K562 (cell line): Measurements from ENCODE around the gene KRTAP4-6. TPM values are rescaled to one million over a fixed set of nuclear protein-coding genes. Genes with fewer than 3 reads are reported as not detected.

Source experiments
- ATAC-seq: fragments of 200-7000 bp; cut with Tn5 transposase; 3 replicates; pipeline ENCODE4 v1.9.1; 2020; ENCODE audit warnings: moderate library complexity
- BruUV-seq: library from RNA; stranded (reverse); fragments of 400-500 nt; replicated peaks from 2 replicates; lab custom pipeline; 2021; lab: Mats Ljungman, UMichigan
- CTCF ChIA-PET: fragments of 300-600 bp; formaldehyde crosslinking; extraction: SDS; loops from one replicate; lab custom pipeline; 2021; ENCODE audit warnings: low intra/inter-chr PET ratio; lab: Yijun Ruan, JAX
- POLR2A ChIA-PET: fragments of 300-600, 350-650 bp; sonication (Branson Sonifier 250); formaldehyde crosslinking; extraction: SDS; loops from one replicate; lab custom pipeline; 2021; ENCODE audit warnings: antibody characterized with exemption, inconsistent platforms; lab: Yijun Ruan, JAX
- DNase-seq, 4 experiments: peaks; one replicate each; pipeline versions ENCODE4 v3.0.0 to v3.0.0-alpha.2; 2011 to 2018; ENCODE audit warnings: low spot score in 3 of 4, mixed read lengths in 3 of 4; ENCODE audit errors: extremely low read depth in 1 of 4
- FAIRE-seq: peaks from 2 replicates; lab custom pipeline; 2011; peaks lifted over from hg19 to GRCh38; lab: Jason Lieb, UNC
- H2AFZ ChIP-seq: 2 replicates; pipeline ENCODE4 v1.6.0; 2011; ENCODE audit warnings: low read depth, low read length, control low read depth, inconsistent platforms
- H3K27ac ChIP-seq: fragments of 200-600 bp; 3 replicates; pipeline ENCODE4 v1.8.0; 2011; ENCODE audit warnings: low read depth, mild to moderate bottlenecking, control low read depth, inconsistent platforms, low read length, moderate library complexity, mixed read lengths; ENCODE audit errors: extremely low read depth
- H3K27me3 ChIP-seq, 2 experiments: fragments of 300-600 bp in 1 of 2; 2 replicates in 1 of 2; 3 replicates in 1 of 2; pipeline versions ENCODE4 v1.6.0 to v1.8.0; 2011; ENCODE audit warnings: inconsistent platforms in 2 of 2, low read length in 2 of 2, mild to moderate bottlenecking in 1 of 2, mixed read lengths in 1 of 2, moderate library complexity in 1 of 2; ENCODE audit not compliant: control insufficient read depth in 2 of 2, insufficient read depth in 2 of 2
- H3K36me3 ChIP-seq: fragments of 300-600 bp; 3 replicates; pipeline ENCODE4 v1.8.0; 2011; ENCODE audit warnings: mild to moderate bottlenecking, low read length, inconsistent platforms; ENCODE audit not compliant: control insufficient read depth, insufficient read depth
- H3K4me1 ChIP-seq, 2 experiments: fragments of 200-600 bp in 1 of 2; replicated peaks in 1 of 2; 2 replicates in 1 of 2; 3 replicates in 1 of 2; pipeline versions ENCODE4 v1.5.1 to v1.8.0; 2011; ENCODE audit warnings: inconsistent platforms in 2 of 2, low read length in 2 of 2, mild to moderate bottlenecking in 1 of 2, mixed read lengths in 1 of 2, moderate library complexity in 1 of 2; ENCODE audit not compliant: control insufficient read depth in 2 of 2, insufficient read depth in 2 of 2
- H3K4me2 ChIP-seq: 2 replicates; pipeline ENCODE4 v1.6.1; 2011; ENCODE audit warnings: low read length, control low read depth, inconsistent platforms, mixed read lengths; ENCODE audit not compliant: insufficient read depth
- H3K4me3 ChIP-seq: fragments of 200-600 bp; sonication (generic), shearing (Covaris generic); 2 replicates; pipeline ENCODE4 v1.5.1; 2016; ENCODE audit warnings: control low read depth, inconsistent platforms
- H3K79me2 ChIP-seq: fragments of 200-600 bp; 3 replicates; pipeline ENCODE4 v1.8.0; 2011; ENCODE audit warnings: low read length, inconsistent platforms; ENCODE audit not compliant: control insufficient read depth, insufficient read depth
- H3K9ac ChIP-seq, 2 experiments: 2 replicates each; pipeline versions ENCODE4 v1.6.0 to v1.6.1; 2011; ENCODE audit warnings: low read depth in 2 of 2, low read length in 2 of 2, control low read depth in 1 of 2, inconsistent platforms in 1 of 2, mild to moderate bottlenecking in 1 of 2, mixed read lengths in 1 of 2; ENCODE audit not compliant: insufficient read depth in 1 of 2
- H3K9me1 ChIP-seq: one replicate; pipeline ENCODE4 v1.6.0; 2011; ENCODE audit warnings: inconsistent platforms, mild to moderate bottlenecking, low read length, moderate library complexity; ENCODE audit not compliant: control insufficient read depth, insufficient read depth
- H3K9me3 ChIP-seq: replicated peaks from 2 replicates; pipeline ENCODE4 v1.5.1; 2011; ENCODE audit warnings: low read depth, low read length, inconsistent platforms; ENCODE audit not compliant: control insufficient read depth, insufficient read depth
- H4K20me1 ChIP-seq: replicated peaks from 2 replicates; pipeline ENCODE4 v1.6.1; 2011; ENCODE audit warnings: low read length, inconsistent platforms, mixed read lengths; ENCODE audit not compliant: control insufficient read depth, insufficient read depth
- CSDE1 ChIP-seq, 2 experiments: fragments of 450-650 bp; IDR thresholded peaks; 2 replicates each; pipeline ENCODE4 v1.6.1; 2016; ENCODE audit warnings: mild to moderate bottlenecking in 1 of 2
- GABPA ChIP-seq: fragments of 200-800 bp; sonication (Bioruptor generic); conservative IDR thresholded peaks from 2 replicates; pipeline ENCODE4 v1.6.1; 2016; ENCODE audit warnings: low read depth, missing genetic modification characterization, missing compliant biosample characterization
- GTF2F1 ChIP-seq: IDR thresholded peaks from 2 replicates; pipeline ENCODE4 v1.6.1; 2011; ENCODE audit warnings: low read depth, low read length, improper control_type of control experiment
- HIVEP1 ChIP-seq: fragments of 250-450 bp; sonication (Bioruptor Pico); IDR thresholded peaks from 2 replicates; pipeline ENCODE4 v1.4.0; 2020; ENCODE audit warnings: mild to moderate bottlenecking
- KAT2B ChIP-seq: IDR thresholded peaks from one replicate; pipeline ENCODE4 v1.6.1; 2012; ENCODE audit warnings: low read depth, mild to moderate bottlenecking, control low read depth, inconsistent platforms, low read length, moderate library complexity
- KAT7 ChIP-seq: sonication (generic); formaldehyde crosslinking; IDR thresholded peaks from 2 replicates; pipeline ENCODE4 v1.8.0; 2022; ENCODE audit warnings: missing genetic modification reagents, mild to moderate bottlenecking, borderline replicate concordance
- LCOR ChIP-seq: sonication (generic); formaldehyde crosslinking; IDR thresholded peaks from 2 replicates; pipeline ENCODE4 v1.8.0; 2022; ENCODE audit warnings: mild to moderate bottlenecking, missing genetic modification reagents
- NCOA6 ChIP-seq: fragments of 450-650 bp; IDR thresholded peaks from 2 replicates; pipeline ENCODE4 v1.6.1; 2017; ENCODE audit warnings: mild to moderate bottlenecking
- PHB ChIP-seq: fragments of 250-450 bp; sonication (Bioruptor Pico); IDR thresholded peaks from 2 replicates; pipeline ENCODE4 v1.5.0; 2021
- SAFB ChIP-seq: fragments of 200-400 bp; formaldehyde crosslinking; IDR thresholded peaks from 2 replicates; pipeline ENCODE4 v1.6.1; 2017; ENCODE audit warnings: low read depth, low read length, borderline replicate concordance
- SMARCA5 ChIP-seq: fragments of 450-650 bp; IDR thresholded peaks from 2 replicates; pipeline ENCODE4 v1.6.1; 2016
- ZNF217 ChIP-seq: sonication (generic); formaldehyde crosslinking; IDR thresholded peaks from 2 replicates; pipeline ENCODE4 v1.8.0; 2022; ENCODE audit warnings: mild to moderate bottlenecking, missing genetic modification reagents
- WGBS: fragments of 100-300 bp; shearing (Covaris generic); methylation state at CpG from one replicate; pipeline ENCODE4 v1.1.6; 2016; ENCODE audit warnings: low coverage, mixed read lengths; ENCODE audit not compliant: insufficient coverage; ENCODE audit errors: missing lambda C conversion rate; 5-methylcytosine and 5-hydroxymethylcytosine counted together
- in situ Hi-C: fragments of 300-500 bp; cut with MboI; formaldehyde crosslinking; loops from 4 replicates; pipeline ENCODE4 v1.15.0; 2018; ENCODE audit warnings: inconsistent platforms, mixed read lengths
- intact Hi-C: fragments of 100-400 bp; cut with micrococcal nuclease; formaldehyde crosslinking; loops from 2 replicates; pipeline ENCODE4 v1.14.2; 2022
- polyA plus RNA-seq, 8 experiments: library from polyadenylated mRNA; depleted of rRNA in 4 of 8; stranded (reverse) in 5 of 8; unstranded in 3 of 8; fragments of >200 nt; fragmentation: Nextera tagmentation in 2 of 8; fragmentation: Illumina TruSeq in 1 of 8; extraction: Ambion mirVana in 2 of 8; extraction: Trizol in 1 of 8; gene quantifications; 2 replicates each; pipeline versions ENCODE4 v1.2.1 to v1.2.3, GENCODE V29; 2011 to 2014; ENCODE audit warnings: inconsistent platforms in 1 of 8, missing spikeins in 1 of 8
- total RNA-seq, 7 experiments: library from RNA; depleted of rRNA in 6 of 7; stranded (reverse); fragments of >200 nt in 6 of 7; fragmentation: Illumina TruSeq in 2 of 7; extraction: Trizol in 2 of 7; gene quantifications; 2 replicates each; pipeline versions ENCODE4 v1.2.1 to v1.2.3, GENCODE V29; 2011 to 2021; ENCODE audit warnings: low replicate concordance in 1 of 7
- TF ChIP-seq, protein P1 (sequence below): sonication (generic); formaldehyde crosslinking; IDR thresholded peaks from 2 replicates; pipeline ENCODE4 v1.8.0; 2023; ENCODE audit warnings: mild to moderate bottlenecking, missing genetic modification reagents
- TF ChIP-seq, protein P2 (sequence below): fragments of 450-650 bp; IDR thresholded peaks from 2 replicates; pipeline ENCODE4 v1.6.1; 2016; ENCODE audit warnings: low read depth

KRTAP4-6 gene
- total and polyA plus RNA-seq, 9 of the 15 experiments (the other 6 are each of a cell fraction or from before 2014, with no cell fraction given): not detected

DNA sequence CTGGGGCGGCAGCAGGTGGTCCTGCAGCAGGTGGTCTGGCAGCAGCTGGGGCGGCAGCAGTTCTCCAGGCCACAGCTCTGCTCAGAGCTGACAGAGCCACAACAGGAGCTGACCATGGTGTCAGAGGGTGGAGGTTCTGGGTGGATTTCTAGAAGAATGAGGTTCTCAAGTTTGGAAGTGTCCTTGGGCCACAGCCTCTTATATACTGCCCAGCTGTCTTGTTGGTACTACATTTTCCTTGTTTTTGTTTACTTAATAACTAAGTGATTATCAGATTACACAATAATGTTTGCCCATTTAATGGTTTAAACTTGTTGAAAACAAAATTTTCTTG is 9.3 kb upstream of the KRTAP4-6 start, which contains the start of gene KRTAP4-5:
Gene KRTAP4-5 (minus strand): TSS at position 174 of the 334 bp plus-strand sequence. CDS start 58 bp downstream, at position 116.
- no peaks in the 10 kb centered on the region for H3K4me1 ChIP-seq
- CTCF ChIA-PET: no interaction called here
- no peak within 1 kb of the TSS for H3K4me3 ChIP-seq
- no peak within 1 kb of the TSS for H3K27ac ChIP-seq
- H3K9me3 ChIP-seq: no peaks in the 10 kb centered on the region
- H3K9me1 ChIP-seq: no peaks in the 10 kb centered on the region
- no peak for TF ChIP-seq GTF2F1
- TF ChIP-seq, protein P1, sequence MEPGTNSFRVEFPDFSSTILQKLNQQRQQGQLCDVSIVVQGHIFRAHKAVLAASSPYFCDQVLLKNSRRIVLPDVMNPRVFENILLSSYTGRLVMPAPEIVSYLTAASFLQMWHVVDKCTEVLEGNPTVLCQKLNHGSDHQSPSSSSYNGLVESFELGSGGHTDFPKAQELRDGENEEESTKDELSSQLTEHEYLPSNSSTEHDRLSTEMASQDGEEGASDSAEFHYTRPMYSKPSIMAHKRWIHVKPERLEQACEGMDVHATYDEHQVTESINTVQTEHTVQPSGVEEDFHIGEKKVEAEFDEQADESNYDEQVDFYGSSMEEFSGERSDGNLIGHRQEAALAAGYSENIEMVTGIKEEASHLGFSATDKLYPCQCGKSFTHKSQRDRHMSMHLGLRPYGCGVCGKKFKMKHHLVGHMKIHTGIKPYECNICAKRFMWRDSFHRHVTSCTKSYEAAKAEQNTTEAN (CRISPR knock-in tag): no peak
- no peak for TF ChIP-seq KAT2B
- TF ChIP-seq, protein P2, sequence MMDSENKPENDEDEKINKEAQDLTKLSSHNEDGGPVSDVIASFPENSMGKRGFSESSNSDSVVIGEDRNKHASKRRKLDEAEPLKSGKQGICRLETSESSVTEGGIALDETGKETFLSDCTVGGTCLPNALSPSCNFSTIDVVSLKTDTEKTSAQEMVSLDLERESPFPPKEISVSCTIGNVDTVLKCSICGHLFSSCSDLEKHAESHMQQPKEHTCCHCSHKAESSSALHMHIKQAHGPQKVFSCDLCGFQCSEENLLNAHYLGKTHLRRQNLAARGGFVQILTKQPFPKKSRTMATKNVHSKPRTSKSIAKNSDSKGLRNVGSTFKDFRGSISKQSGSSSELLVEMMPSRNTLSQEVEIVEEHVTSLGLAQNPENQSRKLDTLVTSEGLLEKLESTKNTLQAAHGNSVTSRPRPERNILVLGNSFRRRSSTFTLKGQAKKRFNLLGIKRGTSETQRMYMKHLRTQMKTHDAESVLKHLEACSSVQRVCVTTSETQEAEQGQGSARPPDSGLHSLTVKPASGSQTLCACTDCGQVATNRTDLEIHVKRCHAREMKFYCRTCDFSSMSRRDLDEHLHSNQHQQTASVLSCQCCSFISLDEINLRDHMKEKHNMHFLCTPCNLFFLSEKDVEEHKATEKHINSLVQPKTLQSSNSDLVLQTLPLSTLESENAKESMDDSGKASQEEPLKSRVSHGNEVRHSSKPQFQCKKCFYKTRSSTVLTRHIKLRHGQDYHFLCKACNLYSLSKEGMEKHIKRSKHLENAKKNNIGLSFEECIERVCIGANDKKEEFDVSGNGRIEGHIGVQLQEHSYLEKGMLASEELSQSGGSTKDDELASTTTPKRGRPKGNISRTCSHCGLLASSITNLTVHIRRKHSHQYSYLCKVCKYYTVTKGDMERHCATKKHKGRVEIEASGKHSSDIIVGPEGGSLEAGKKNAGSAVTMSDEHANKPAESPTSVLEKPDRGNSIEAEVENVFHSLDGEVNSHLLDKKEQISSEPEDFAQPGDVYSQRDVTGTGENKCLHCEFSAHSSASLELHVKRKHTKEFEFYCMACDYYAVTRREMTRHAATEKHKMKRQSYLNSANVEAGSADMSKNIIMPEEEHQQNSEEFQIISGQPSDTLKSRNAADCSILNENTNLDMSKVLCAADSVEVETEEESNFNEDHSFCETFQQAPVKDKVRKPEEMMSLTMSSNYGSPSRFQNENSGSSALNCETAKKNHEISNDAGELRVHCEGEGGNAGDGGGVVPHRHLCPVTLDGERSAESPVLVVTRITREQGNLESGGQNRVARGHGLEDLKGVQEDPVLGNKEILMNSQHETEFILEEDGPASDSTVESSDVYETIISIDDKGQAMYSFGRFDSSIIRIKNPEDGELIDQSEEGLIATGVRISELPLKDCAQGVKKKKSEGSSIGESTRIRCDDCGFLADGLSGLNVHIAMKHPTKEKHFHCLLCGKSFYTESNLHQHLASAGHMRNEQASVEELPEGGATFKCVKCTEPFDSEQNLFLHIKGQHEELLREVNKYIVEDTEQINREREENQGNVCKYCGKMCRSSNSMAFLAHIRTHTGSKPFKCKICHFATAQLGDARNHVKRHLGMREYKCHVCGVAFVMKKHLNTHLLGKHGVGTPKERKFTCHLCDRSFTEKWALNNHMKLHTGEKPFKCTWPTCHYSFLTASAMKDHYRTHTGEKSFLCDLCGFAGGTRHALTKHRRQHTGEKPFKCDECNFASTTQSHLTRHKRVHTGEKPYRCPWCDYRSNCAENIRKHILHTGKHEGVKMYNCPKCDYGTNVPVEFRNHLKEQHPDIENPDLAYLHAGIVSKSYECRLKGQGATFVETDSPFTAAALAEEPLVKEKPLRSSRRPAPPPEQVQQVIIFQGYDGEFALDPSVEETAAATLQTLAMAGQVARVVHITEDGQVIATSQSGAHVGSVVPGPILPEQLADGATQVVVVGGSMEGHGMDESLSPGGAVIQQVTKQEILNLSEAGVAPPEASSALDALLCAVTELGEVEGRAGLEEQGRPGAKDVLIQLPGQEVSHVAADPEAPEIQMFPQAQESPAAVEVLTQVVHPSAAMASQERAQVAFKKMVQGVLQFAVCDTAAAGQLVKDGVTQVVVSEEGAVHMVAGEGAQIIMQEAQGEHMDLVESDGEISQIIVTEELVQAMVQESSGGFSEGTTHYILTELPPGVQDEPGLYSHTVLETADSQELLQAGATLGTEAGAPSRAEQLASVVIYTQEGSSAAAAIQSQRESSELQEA: no peak
- TF ChIP-seq HIVEP1 (CRISPR knock-in tag): no peak
- TF ChIP-seq PHB (CRISPR knock-in tag): no peak
- no peak for TF ChIP-seq LCOR (CRISPR knock-in tag)
- TF ChIP-seq KAT7 (CRISPR knock-in tag): no peak
- no peak for TF ChIP-seq NCOA6
- no peak for TF ChIP-seq SAFB
- TF ChIP-seq GABPA: no peak
- no peak for TF ChIP-seq SMARCA5
- no peak for TF ChIP-seq ZNF217
- no peak for TF ChIP-seq CSDE1 (IDR thresholded peaks at IDR 0.05)
- TF ChIP-seq, all 486 proteins: peak for 0
- no peak within 1 kb of the TSS for H3K4me2 ChIP-seq
- intact Hi-C loops (no loop called here), in situ Hi-C loops (no loop called here)
- DNase-seq: no peak
- 0% methylated on average over 2 of the region's 2 CpGs for WGBS
- no peak within 1 kb of the TSS for H3K9ac ChIP-seq
- no peaks in the 10 kb centered on the region for H3K36me3 ChIP-seq
- no peaks in the 10 kb centered on the region for H4K20me1 ChIP-seq
- no TSS peak for BruUV-seq
- no peaks in the 10 kb centered on the region; a peak in 1 of 5 replicates for H3K27me3 ChIP-seq
- POLR2A ChIA-PET: no interaction called here
- no peaks in the 10 kb centered on the region for H3K79me2 ChIP-seq
- no peak for ATAC-seq
- no peak for FAIRE-seq
- H2AFZ ChIP-seq: no peak within 1 kb of the TSS
